Activated CD4-positive, alpha-beta memory T cell treated with anti-CD3 and anti-CD28 coated beads for 36 hours (primary cell): Measurements from ENCODE around the gene SCART1. TPM values are rescaled to one million over a fixed set of nuclear protein-coding genes. Genes with fewer than 3 reads are reported as not detected.
A peak's percentile ranks its signal among the peaks of the same experiment; 100 is the strongest.

ENCODE experiments used
- CTCF ChIA-PET: fragments of 350-600 bp; sonication (Branson Sonifier 250); formaldehyde crosslinking; loops from one replicate; lab custom pipeline; 2021; ENCODE audit warnings: antibody characterized with exemption, inconsistent platforms; lab: Charles Lee
- POLR2A ChIA-PET: fragments of 350-600 bp; sonication (Branson Sonifier 250); formaldehyde crosslinking; loops from one replicate; lab custom pipeline; 2021; ENCODE audit warnings: antibody characterized with exemption; lab: Charles Lee
- DNase-seq: peaks from one replicate; pipeline ENCODE4 v3.0.0-alpha.2; 2020
- H3K27ac Mint-ChIP-seq: one replicate; pipeline ENCODE4 v1.8.0; 2021; ENCODE audit warnings: mixed read lengths
- H3K27me3 Mint-ChIP-seq: one replicate; pipeline ENCODE4 v1.8.0; 2021; ENCODE audit warnings: mixed read lengths
- H3K36me3 Mint-ChIP-seq: one replicate; pipeline ENCODE4 v1.8.0; 2021; ENCODE audit warnings: mixed read lengths
- H3K4me1 Mint-ChIP-seq: one replicate; pipeline ENCODE4 v1.8.0; 2021; ENCODE audit warnings: low read depth, mixed read lengths
- H3K4me3 Mint-ChIP-seq: one replicate; pipeline ENCODE4 v1.8.0; 2021; ENCODE audit warnings: mild to moderate bottlenecking, mixed read lengths
- H3K9me3 Mint-ChIP-seq: one replicate; pipeline ENCODE4 v1.8.0; 2021; ENCODE audit warnings: mixed read lengths
- intact Hi-C: fragments of 100-400 bp; cut with micrococcal nuclease; formaldehyde crosslinking; loops from one replicate; pipeline ENCODE4 v1.15.1; 2023
- total RNA-seq, 2 experiments: library from RNA; stranded (reverse); gene quantifications; one replicate each; pipeline ENCODE4 v1.2.3, GENCODE V29; 2021

The SCART1 gene
- total RNA-seq, 2 experiments from 2014 or later, result 5.4 to 6.2 TPM

- H3K4me1 Mint-ChIP-seq, result peaks cover 13% of the 10 kb centered on the region
- intact Hi-C loops, result no loop called here
These were observed 6.8 kb upstream of the SCART1 start for GRCh38 chr10:133446979-133447378.

GRCh38 chr10:133448120-133448519 is 5.6 kb upstream of the SCART1 start:
- peaks cover 38% of the 10 kb centered on the region for H3K9me3 Mint-ChIP-seq
- ChIA-PET CTCF (no interaction called here), POLR2A (no interaction called here)
- H3K4me3 Mint-ChIP-seq, result no peak overlapping the region
- peaks cover 1% of the 10 kb centered on the region for H3K4me1 Mint-ChIP-seq
- intact Hi-C loops, result no loop called here
- no peak overlapping the region for H3K27ac Mint-ChIP-seq
- no peak for DNase-seq
- no peaks in the 10 kb centered on the region for H3K27me3 Mint-ChIP-seq
- H3K36me3 Mint-ChIP-seq, result peaks cover 22% of the 10 kb centered on the region

More at GRCh38 chr10:133446979-133447378, 6.8 kb upstream of the SCART1 start:
- Mint-ChIP-seq H3K36me3 (peaks cover 22% of the 10 kb centered on the region), H3K4me3 (no peak overlapping the region), H3K9me3 (peaks cover 38% of the 10 kb centered on the region), H3K27ac (no peak overlapping the region), H3K27me3 (no peaks in the 10 kb centered on the region)
- ChIA-PET CTCF (interaction anchor here (0.7 kb wide), 1 partner anchor 10 kb away, joined by 3 read pairs; no protein-coding TSS in a partner anchor), POLR2A (no interaction called here)
- DNase-seq, result no peak

GRCh38 chr10:133451346-133451745 is 2.4 kb upstream of the SCART1 start:
- Mint-ChIP-seq H3K27ac (no peak overlapping the region), H3K36me3 (peaks cover 17% of the 10 kb centered on the region), H3K9me3 (peaks cover 30% of the 10 kb centered on the region), H3K27me3 (no peaks in the 10 kb centered on the region), H3K4me3 (no peak overlapping the region), H3K4me1 (no peaks in the 10 kb centered on the region)
- ChIA-PET POLR2A (no interaction called here), CTCF (interaction anchor here (1.4 kb wide), 1 partner anchor 12 kb away, joined by 6 read pairs; no protein-coding TSS in a partner anchor)
- intact Hi-C loops, result no loop called here
- no peak for DNase-seq

- Mint-ChIP-seq H3K36me3 (peaks cover 13% of the 10 kb centered on the region), H3K4me3 (no peak overlapping the region), H3K27ac (no peak overlapping the region), H3K4me1 (no peaks in the 10 kb centered on the region), H3K9me3 (peaks cover 21% of the 10 kb centered on the region), H3K27me3 (no peaks in the 10 kb centered on the region)
- DNase-seq, result no peak
- POLR2A ChIA-PET, result no interaction called here
- CTCF ChIA-PET, result interaction anchor here (0.6 to 1.0 kb wide), 3 partner anchors 14 to 137 kb away, joined by 3 to 5 read pairs (median 3); no protein-coding TSS in a partner anchor
- intact Hi-C loops, result no loop called here
These were observed 1.3 kb upstream of the SCART1 start for GRCh38 chr10:133452453-133452852.

- no peak for DNase-seq
- H3K27ac Mint-ChIP-seq, result no peak overlapping the region
- intact Hi-C loops, result no loop called here
- H3K36me3 Mint-ChIP-seq, result peaks cover 1% of the 10 kb centered on the region
- ChIA-PET POLR2A (no interaction called here), CTCF (interaction anchor here (1.0 to 1.1 kb wide), 2 partner anchors 15 to 17 kb away, joined by 4 read pairs; no protein-coding TSS in a partner anchor)
- peak overlapping the region; percentile 6 for H3K4me3 Mint-ChIP-seq
- H3K27me3 Mint-ChIP-seq, result no peaks in the 10 kb centered on the region
- H3K9me3 Mint-ChIP-seq, result peaks cover 2% of the 10 kb centered on the region
- H3K4me1 Mint-ChIP-seq, result no peaks in the 10 kb centered on the region
These were observed 604 bp downstream of the SCART1 start for GRCh38 chr10:133454204-133454893.

GRCh38 chr10:133455196-133455595 is 1.5 kb downstream of the SCART1 start:
- Mint-ChIP-seq H3K9me3 (no peaks in the 10 kb centered on the region), H3K4me1 (no peaks in the 10 kb centered on the region), H3K36me3 (no peaks in the 10 kb centered on the region), H3K27me3 (no peaks in the 10 kb centered on the region), H3K27ac (no peak overlapping the region), H3K4me3 (no peak overlapping the region)
- ChIA-PET POLR2A (no interaction called here), CTCF (no interaction called here)
- DNase-seq, result no peak
- intact Hi-C loops, result no loop called here

GRCh38 chr10:133455611-133456031 is 1.9 kb downstream of the SCART1 start:
- Mint-ChIP-seq H3K36me3 (no peaks in the 10 kb centered on the region), H3K9me3 (no peaks in the 10 kb centered on the region), H3K27ac (no peak overlapping the region), H3K27me3 (no peaks in the 10 kb centered on the region), H3K4me1 (no peaks in the 10 kb centered on the region), H3K4me3 (no peak overlapping the region)
- ChIA-PET POLR2A (no interaction called here), CTCF (no interaction called here)
- no peak for DNase-seq
- intact Hi-C loops, result no loop called here

GRCh38 chr10:133456041-133456951 is 2.6 kb downstream of the SCART1 start:
- Mint-ChIP-seq H3K27me3 (no peaks in the 10 kb centered on the region), H3K4me1 (no peaks in the 10 kb centered on the region), H3K27ac (no peak overlapping the region), H3K4me3 (no peak overlapping the region), H3K36me3 (no peaks in the 10 kb centered on the region), H3K9me3 (no peaks in the 10 kb centered on the region)
- ChIA-PET POLR2A (no interaction called here), CTCF (no interaction called here)
- intact Hi-C loops, result no loop called here
- DNase-seq, result no peak

GRCh38 chr10:133457100-133457841 is 3.5 kb downstream of the SCART1 start:
- CTCF ChIA-PET, result no interaction called here
- Mint-ChIP-seq H3K9me3 (no peaks in the 10 kb centered on the region), H3K27ac (no peak overlapping the region), H3K36me3 (no peaks in the 10 kb centered on the region), H3K27me3 (no peaks in the 10 kb centered on the region), H3K4me3 (no peak overlapping the region), H3K4me1 (no peaks in the 10 kb centered on the region)
- no peak for DNase-seq
- POLR2A ChIA-PET, result no interaction called here
- intact Hi-C loops, result no loop called here

GRCh38 chr10:133458021-133458709 is 4.4 kb downstream of the SCART1 start:
- H3K4me3 Mint-ChIP-seq, result no peak overlapping the region
- no peaks in the 10 kb centered on the region for H3K27me3 Mint-ChIP-seq
- ChIA-PET CTCF (no interaction called here), POLR2A (no interaction called here)
- no peaks in the 10 kb centered on the region for H3K9me3 Mint-ChIP-seq
- intact Hi-C loops, result no loop called here
- H3K4me1 Mint-ChIP-seq, result no peaks in the 10 kb centered on the region
- H3K27ac Mint-ChIP-seq, result no peak overlapping the region
- DNase-seq, result no peak
- no peaks in the 10 kb centered on the region for H3K36me3 Mint-ChIP-seq

GRCh38 chr10:133458710-133459453 is 5.1 kb downstream of the SCART1 start:
- Mint-ChIP-seq H3K27me3 (no peaks in the 10 kb centered on the region), H3K27ac (no peak overlapping the region), H3K36me3 (no peaks in the 10 kb centered on the region), H3K9me3 (no peaks in the 10 kb centered on the region), H3K4me3 (no peak overlapping the region), H3K4me1 (no peaks in the 10 kb centered on the region)
- intact Hi-C loops, result no loop called here
- ChIA-PET POLR2A (no interaction called here), CTCF (no interaction called here)
- DNase-seq, result no peak
